22Rv1 (cell line): Measurements from ENCODE around the gene NIPSNAP2.

Experiments
- ZFX ChIP-seq: fragments of 450-650 bp; IDR thresholded peaks from 2 replicates; pipeline ENCODE4 v1.6.1; 2017; ENCODE audit warnings: antibody characterized with exemption, borderline replicate concordance
- TF ChIP-seq, protein P1 (sequence below): fragments of 450-650 bp; IDR thresholded peaks from 2 replicates; pipeline ENCODE4 v1.5.1; 2017; ENCODE audit warnings: mild to moderate bottlenecking

DNA sequence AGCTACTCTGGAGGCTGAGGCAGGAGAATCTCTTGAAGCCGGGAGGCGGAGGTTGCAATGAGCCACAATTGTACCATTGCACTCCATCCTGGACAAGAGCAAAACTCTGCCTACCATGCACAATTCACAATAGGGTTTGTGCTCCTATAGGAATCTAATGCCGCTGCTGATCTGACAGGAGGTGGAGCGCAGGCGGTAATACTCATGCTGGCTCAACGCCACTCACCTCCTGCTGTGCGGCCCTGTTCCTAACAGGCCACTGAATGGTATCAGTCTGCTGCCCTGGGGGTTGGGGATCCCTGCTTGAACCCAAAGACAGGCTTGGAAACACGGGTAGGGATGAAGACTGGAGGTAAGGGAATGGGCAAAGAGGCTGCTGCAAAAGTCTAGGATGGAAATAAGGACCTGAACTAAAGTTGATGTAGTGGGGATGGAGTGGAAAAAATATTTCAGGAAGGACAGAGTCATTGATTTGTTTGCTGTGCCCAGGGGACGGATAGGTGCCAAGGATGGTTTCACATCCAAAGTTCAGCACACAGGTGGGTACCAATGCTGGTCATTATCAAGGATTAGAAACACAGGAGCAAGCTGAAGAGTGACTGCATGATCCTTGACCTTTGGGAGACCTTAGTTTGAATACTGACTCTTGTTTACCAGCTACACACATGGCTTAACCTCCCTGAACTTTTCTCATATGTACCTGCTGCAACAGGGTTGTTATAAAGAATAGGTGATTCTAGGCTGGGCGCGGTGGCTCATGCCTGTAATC lies 10.5 kb upstream of the NIPSNAP2 start:
- TF ChIP-seq, protein P1, sequence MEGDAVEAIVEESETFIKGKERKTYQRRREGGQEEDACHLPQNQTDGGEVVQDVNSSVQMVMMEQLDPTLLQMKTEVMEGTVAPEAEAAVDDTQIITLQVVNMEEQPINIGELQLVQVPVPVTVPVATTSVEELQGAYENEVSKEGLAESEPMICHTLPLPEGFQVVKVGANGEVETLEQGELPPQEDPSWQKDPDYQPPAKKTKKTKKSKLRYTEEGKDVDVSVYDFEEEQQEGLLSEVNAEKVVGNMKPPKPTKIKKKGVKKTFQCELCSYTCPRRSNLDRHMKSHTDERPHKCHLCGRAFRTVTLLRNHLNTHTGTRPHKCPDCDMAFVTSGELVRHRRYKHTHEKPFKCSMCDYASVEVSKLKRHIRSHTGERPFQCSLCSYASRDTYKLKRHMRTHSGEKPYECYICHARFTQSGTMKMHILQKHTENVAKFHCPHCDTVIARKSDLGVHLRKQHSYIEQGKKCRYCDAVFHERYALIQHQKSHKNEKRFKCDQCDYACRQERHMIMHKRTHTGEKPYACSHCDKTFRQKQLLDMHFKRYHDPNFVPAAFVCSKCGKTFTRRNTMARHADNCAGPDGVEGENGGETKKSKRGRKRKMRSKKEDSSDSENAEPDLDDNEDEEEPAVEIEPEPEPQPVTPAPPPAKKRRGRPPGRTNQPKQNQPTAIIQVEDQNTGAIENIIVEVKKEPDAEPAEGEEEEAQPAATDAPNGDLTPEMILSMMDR = no peak
- no peak for TF ChIP-seq ZFX
